ENCODE data around the gene PPP1R7. TPM values are rescaled to one million over a fixed set of nuclear protein-coding genes. Genes with fewer than 3 reads are reported as not detected.
A peak's percentile ranks its signal among the peaks of the same experiment; 100 is the strongest.

Gene PPP1R7
- total and polyA plus RNA-seq, 8 donors = 21.5 to 38.7 (median 31.5) TPM

DNA sequence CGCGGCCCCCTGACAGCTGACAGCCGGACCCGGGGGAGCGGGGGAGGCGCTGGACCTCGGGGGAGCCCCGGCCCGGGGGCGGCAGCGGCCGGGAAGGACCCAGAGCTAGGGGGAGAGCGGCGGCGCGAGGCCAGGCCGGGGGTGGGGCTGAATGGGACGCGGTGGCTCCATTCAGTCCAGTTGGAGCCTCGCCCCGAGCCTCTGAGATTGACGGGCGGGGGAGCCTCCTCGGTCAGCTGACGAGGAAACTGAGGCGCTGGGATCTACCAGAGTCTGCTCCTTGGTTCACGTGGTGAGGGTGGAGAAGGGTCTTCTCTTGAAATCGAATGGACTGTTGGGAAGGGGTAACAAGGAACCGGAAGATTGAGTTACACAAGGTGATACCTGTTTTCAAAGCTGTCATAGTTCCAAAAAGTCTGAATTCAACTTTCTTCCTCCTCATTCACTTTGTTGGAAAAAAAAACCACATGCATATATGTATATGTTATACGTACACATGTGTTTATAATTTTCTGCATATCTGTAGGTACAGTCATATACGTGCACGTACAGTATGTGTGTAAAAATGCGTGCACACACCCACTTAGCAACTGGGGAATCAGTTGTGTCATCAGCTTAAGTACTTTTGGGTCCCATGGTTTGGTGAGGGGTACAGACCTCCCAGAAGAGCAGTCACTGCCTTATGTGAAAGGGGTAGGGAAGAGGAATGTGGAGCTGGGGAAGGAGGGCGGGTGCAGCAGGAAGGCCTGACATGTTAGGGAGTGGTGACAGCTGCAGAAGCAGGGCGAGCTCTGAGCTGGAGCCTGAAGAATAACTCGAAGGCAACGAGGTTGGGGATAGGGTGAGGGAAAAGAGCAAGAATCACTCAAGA, 628 bp downstream of the PPP1R7 start:
- Histone ChIP-seq H3K27me3 (no peaks in the 10 kb centered on the region), H3K4me1 (peaks cover 0 to 14% (median 12%) of the 10 kb centered on the region in 3 donors), H3K4me3 (peak overlapping the region; percentile 80 to 97 (median 94)), H3K9me3 (no peaks in the 10 kb centered on the region), H3K36me3 (no peaks in the 10 kb centered on the region), H3K27ac (peak overlapping the region; percentile 46 to 66 (median 59))
- no peak for DNase-seq
- TF ChIP-seq, protein P1, sequence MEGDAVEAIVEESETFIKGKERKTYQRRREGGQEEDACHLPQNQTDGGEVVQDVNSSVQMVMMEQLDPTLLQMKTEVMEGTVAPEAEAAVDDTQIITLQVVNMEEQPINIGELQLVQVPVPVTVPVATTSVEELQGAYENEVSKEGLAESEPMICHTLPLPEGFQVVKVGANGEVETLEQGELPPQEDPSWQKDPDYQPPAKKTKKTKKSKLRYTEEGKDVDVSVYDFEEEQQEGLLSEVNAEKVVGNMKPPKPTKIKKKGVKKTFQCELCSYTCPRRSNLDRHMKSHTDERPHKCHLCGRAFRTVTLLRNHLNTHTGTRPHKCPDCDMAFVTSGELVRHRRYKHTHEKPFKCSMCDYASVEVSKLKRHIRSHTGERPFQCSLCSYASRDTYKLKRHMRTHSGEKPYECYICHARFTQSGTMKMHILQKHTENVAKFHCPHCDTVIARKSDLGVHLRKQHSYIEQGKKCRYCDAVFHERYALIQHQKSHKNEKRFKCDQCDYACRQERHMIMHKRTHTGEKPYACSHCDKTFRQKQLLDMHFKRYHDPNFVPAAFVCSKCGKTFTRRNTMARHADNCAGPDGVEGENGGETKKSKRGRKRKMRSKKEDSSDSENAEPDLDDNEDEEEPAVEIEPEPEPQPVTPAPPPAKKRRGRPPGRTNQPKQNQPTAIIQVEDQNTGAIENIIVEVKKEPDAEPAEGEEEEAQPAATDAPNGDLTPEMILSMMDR (IDR thresholded peaks at IDR 0.05) = no peak
- WGBS, 2 donors = 4 to 5% methylated on average over 25 to 37 of the region's 37 CpGs
- intact Hi-C loops (cut with DNase I) = no loop called here
- ATAC-seq = peak in 1 of 4 donors; percentile 1
- no peak for FAIRE-seq

DNA sequence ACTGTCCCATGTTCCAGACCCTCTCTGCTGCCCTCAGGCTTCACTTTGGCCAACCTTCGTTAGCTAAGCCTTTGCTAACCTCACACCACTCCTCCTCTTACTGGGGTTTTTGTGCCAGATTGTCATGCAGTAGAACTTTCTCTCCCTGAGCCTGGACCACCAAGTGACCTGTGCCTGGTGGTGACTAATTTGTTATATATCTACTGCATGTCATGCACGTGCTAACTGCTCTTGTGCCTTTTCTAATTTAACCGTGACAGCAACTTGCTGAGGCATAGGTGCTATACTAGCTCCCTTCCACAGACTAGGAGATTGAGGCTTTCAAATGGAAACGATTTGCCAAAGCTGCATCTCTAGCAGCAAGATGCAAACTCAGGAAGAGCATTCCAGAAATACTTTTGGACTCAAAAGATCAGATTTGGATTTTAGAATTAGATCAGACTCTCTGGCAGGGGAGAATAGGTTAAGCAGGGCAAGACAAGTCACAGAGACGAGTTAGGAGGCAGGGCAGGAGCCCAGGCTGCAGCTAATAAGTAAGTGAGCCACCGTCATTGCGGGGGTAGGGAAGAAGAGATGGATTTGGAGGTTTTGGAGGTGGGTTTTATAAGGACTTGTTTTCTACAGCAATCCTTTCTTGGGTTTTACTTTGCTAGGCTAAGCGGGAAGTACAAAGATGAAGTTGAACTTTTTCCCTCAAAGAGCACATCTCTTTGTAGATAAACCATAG, 1.8 kb downstream of the PPP1R7 start:
- ATAC-seq (no peak), FAIRE-seq (no peak), DNase-seq (no peak)
- no peaks in the 10 kb centered on the region for H3K36me3 ChIP-seq
- H3K4me1 ChIP-seq = peaks cover 0 to 14% (median 12%) of the 10 kb centered on the region in 3 donors
- H3K27me3 ChIP-seq = no peaks in the 10 kb centered on the region
- TF ChIP-seq, protein P1 (IDR thresholded peaks at IDR 0.05) = no peak
- H3K4me3 ChIP-seq = no peak overlapping the region
- H3K27ac ChIP-seq = no peak overlapping the region
- intact Hi-C loops (cut with DNase I) = no loop called here
- H3K9me3 ChIP-seq = no peaks in the 10 kb centered on the region
- 71 to 72% methylated on average over 8 of the region's 8 CpGs for WGBS, 2 donors

DNA sequence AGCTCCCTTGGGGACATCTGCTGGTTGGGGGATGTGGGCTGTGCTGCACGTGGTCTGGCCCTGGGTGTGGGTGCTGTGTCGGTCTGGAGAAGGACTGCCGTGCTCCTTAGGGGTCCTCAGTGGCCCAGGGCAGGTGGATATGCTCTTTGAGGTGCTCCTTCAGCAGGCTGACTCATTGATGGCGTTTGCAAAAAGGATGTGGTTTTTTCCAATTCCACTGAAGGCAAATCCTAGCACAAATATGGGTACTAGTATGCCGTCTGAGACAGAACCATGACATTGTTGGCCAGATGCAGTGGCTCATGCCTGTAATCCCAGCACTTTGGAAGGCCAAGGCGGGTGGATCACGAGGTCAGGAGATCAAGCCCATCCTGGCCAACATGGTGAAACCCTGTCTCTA, 3.3 kb downstream of the PPP1R7 start:
- intact Hi-C loops (cut with DNase I) = no loop called here
- Histone ChIP-seq H3K27ac (no peak overlapping the region), H3K4me3 (no peak overlapping the region), H3K36me3 (peaks cover 2 to 11% (median 8%) of the 10 kb centered on the region in 3 donors), H3K4me1 (peaks cover 0 to 8% (median 8%) of the 10 kb centered on the region in 3 donors), H3K9me3 (no peaks in the 10 kb centered on the region), H3K27me3 (no peaks in the 10 kb centered on the region)
- WGBS, 2 donors = 93 to 99% methylated on average over 7 of the region's 7 CpGs
- ATAC-seq (no peak), FAIRE-seq (no peak), DNase-seq (no peak)
- TF ChIP-seq, protein P1 (IDR thresholded peaks at IDR 0.05) = no peak

DNA sequence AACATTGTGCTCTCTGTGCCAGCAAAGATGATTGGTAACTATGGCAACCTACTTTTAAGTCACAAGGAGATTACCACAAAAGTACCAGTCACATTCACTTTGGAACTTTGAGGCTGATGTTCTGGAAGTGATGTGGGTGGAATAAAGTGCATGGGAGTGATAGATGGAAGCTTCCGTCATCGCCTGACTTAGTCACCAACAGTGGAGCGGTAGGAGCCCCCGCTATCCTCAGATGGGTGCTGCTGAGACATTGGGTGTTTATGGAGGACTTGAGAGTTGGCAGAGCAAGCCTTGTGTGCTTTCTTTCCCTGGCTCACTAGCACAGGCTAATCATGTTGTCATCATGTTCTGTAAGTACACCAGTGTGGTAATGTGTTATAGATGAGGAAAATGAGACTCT, 4.6 kb downstream of the PPP1R7 start:
- no peak for FAIRE-seq
- H3K4me1 ChIP-seq = peaks cover 0 to 7% (median 6%) of the 10 kb centered on the region in 3 donors
- no peaks in the 10 kb centered on the region for H3K27me3 ChIP-seq
- WGBS, 2 donors = 95 to 98% methylated on average over 4 of the region's 4 CpGs
- no peak overlapping the region for H3K4me3 ChIP-seq
- TF ChIP-seq, protein P1 (IDR thresholded peaks at IDR 0.05) = no peak
- H3K36me3 ChIP-seq = peaks cover 9 to 23% (median 10%) of the 10 kb centered on the region in 3 donors
- intact Hi-C loops (cut with DNase I) = no loop called here
- H3K27ac ChIP-seq = no peak overlapping the region
- ATAC-seq = no peak
- DNase-seq = no peak
- no peaks in the 10 kb centered on the region for H3K9me3 ChIP-seq
